GM20431 (cell line): ENCODE data around the gene KCNJ15.

ENCODE experiments used
- in situ Hi-C: fragments of 300-500 bp; cut with MseI, MboI; formaldehyde crosslinking; loops from one replicate; pipeline ENCODE4 v1.15.0; 2020; ENCODE audit warnings: low sequenced_read_pairs; ENCODE audit not compliant: unreplicated experiment

The KCNJ15 gene

DNA sequence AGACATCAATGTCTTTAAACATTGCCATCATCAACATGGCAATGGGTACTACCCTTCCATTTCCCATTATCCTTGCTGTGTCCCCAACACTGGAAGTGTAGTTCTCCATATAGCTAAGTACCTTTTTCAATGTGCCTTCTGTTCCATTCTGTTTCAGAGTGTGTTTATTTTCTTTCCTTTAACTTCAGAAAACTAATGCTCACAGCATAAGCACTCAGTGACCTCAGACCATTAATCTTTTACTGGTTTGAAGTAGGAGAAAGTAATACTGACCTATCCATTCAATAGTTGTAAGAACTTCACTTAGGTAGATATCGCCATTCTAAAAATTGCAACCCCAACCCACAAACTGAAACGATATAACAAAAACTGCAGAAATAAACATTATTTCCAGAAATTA is 37.8 kb downstream of the KCNJ15 start:
- in situ Hi-C loops: no loop called here

DNA sequence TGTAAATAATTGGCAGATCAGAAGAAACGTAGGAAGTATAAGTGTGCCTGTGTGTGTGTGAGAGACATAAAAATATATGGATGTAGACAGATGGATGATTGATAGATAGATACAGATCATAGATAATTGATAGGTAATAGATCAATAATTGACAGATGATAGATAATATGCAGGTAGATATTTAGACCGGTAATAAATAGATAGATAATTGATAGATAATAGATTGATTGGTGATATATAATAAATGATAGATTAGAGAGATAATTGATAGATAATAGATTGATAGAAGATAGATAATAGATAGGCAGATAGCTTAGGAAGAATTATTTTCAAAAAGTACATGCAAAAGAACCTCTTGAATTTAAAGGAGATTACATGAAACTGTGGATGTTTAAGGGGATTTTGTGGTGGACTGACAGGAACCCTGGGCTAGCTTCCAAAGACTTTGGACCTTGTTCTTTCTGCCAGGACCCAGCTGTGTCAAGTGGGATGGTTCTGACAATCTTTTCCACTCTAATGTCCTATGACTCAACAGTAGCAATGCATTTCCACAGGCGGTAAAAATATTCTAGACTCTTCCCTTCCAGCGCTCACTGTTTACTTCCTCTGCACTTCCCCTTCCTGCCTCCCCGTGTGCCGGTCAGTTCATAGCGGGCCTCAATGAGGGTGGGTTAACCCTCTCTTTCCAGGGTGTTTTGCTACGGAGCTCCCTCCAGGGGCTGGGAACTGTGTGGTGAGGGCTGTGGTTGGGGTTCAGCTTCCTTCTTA is 39.4 kb downstream of the KCNJ15 start:
- in situ Hi-C loops: no loop called here

DNA sequence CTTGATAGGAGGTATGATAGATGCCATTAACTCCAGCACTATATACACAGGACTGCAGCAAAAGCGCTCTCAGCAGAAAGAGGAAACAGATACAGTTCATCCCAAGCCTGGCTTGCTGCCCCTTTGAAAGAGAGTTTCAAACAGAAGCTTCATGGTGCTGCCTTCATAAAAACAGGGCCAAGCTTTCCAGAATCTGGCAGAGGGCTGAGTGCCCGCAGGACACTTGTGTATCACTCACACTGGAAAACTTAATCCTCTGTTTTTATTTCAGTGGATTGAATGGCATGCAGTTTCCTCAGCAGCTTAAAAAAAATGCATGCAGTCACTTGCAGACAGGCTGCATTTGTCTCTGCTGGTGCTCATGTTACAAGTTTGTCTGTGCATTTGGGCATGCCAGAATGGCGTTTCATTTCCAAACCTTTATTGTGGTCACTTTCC is 40.4 kb downstream of the KCNJ15 start:
- in situ Hi-C loops: no loop called here

- in situ Hi-C loops: no loop called here
Observed at GRCh38 chr21:38297871-38298270, 41.1 kb downstream of the KCNJ15 start.

DNA sequence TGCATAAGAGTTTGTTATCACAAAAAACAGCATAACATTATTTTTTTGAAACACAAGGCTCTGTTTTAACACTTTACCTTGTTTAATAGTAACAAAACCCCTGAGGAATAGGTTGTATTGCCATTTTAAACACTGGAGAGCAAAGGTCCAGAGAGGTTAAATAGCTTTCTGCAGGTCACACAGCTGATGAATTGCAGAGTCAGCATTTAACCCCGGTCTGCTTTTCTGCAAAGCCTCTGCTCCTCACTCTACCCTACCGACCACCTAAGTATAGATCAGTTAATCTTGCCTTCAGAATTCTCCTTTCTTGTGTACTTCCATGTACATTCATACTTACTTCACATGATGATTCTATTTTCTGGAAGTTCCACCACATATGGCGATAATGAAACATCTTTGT is 42.0 kb downstream of the KCNJ15 start:
- in situ Hi-C loops: no loop called here

GRCh38 chr21:38299671-38300070 is 42.9 kb downstream of the KCNJ15 start:
- in situ Hi-C loops: no loop called here

GRCh38 chr21:38300141-38300578 is 43.4 kb downstream of the KCNJ15 start:
- in situ Hi-C loops: no loop called here

GRCh38 chr21:38301321-38302214 is 44.8 kb downstream of the KCNJ15 start:
- in situ Hi-C loops: no loop called here

DNA sequence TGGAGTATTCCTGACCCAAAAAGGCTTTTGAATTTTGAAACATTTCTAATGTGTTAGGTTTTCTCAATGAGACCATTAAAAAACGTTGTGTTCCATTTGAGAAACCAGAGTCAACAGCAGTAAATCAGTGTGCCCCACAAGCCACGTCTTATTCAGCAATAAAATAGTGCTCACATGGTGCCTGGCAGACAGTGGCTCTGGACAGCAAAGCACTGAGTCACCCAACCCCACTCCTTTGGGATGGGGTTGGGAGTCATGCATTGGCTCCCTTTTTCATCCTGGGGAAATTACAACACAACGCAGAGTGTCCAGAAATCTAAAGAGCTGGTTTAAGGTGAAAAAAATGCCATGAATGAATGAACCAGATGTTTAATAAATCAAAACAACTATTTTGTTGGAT is 46.5 kb downstream of the KCNJ15 start:
- in situ Hi-C loops: no loop called here

DNA sequence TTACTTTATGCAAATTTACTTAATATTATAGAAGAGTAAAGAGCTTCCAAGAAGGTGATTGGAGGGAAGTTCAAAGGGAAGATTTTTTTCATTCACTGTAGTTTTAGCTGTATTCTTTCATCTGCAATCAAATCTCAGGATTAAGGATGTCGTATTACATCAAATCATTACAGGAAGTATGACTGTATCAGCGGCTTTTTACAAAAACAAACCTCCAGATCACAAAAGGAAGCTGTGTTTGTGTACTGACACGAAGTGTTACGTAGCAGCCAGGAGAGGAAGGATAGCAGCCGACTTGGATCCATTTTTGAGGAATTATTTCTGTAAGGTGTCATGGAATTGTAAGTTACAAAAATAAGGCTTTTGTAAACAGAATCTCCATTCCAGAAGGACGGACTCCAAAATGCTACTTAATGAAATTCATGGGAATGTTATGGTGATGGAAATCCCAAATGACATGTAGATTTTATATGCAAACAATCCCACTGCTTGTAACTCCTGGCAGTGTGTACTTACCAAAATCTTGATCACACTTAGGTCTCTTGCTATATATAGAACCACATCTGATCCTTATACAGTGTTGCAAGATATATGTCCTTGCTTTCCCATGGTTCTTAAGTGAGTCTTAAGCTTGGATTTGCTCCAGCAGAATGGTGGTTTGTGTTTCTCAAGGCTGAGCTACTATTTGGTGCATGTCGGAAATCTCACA is 49.8 kb downstream of the KCNJ15 start:
- in situ Hi-C loops: no loop called here

DNA sequence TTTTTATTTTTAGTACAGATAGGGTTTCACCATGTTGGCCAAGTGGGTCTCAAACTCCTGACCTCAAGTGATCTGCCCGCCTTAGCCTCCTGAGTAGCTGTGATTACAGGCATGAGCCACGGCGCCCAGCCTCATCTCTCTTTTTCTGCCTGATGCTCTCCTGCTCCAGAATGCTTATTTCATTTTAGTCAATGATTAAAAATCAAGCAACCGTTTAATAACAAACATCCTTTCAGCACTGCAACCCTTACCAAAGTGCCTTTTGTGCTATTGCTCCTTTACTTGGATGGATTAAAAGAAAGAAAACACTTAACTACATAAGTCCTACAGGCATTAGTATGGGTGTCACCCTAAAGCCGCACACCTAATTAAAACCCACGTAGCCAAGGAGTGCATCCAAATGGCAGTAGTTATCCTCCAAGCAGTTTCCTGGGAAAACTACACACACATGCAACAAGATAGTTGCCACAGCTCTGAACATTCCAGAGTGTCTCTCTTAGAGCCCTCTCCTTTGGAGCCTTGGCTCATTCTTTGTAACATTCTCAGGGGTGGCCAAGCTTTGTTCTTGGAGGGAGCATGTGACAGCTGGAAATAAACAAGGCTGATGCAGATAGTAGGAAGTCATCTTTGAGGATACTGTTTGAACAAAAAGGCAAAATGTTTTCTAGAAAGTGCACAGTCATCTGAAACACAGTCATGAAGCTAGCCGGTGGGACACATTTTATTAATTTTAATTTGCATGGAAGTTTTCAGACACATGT is 51.2 kb downstream of the KCNJ15 start:
- in situ Hi-C loops: no loop called here

DNA sequence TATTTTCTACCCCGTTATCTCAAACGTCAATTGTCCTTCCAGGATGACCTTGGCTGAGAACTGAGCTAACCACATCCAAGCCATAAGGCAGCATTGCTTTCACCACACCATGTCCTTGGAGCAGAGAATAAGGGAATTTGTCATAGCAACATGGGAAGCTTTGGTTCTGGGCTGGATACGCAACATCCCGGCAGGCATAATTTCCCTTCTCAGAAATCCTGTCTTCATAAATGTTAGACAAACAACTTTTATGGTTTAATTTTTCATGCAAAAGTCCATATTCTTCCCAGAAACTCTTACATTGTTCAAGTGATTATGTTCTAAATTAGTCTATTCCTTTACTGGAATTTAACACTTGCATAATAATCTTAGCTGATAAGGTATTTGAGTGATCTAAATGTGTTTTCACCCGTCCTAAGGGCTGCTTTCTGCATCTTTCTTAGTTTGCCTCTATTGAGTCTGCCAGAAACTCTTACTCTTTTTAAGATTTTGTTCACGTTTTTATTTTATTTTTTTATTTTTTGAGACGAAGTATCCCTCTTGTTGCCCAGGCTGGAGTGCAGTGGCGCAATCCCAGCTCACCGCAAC is 51.8 kb downstream of the KCNJ15 start:
- in situ Hi-C loops: no loop called here

DNA sequence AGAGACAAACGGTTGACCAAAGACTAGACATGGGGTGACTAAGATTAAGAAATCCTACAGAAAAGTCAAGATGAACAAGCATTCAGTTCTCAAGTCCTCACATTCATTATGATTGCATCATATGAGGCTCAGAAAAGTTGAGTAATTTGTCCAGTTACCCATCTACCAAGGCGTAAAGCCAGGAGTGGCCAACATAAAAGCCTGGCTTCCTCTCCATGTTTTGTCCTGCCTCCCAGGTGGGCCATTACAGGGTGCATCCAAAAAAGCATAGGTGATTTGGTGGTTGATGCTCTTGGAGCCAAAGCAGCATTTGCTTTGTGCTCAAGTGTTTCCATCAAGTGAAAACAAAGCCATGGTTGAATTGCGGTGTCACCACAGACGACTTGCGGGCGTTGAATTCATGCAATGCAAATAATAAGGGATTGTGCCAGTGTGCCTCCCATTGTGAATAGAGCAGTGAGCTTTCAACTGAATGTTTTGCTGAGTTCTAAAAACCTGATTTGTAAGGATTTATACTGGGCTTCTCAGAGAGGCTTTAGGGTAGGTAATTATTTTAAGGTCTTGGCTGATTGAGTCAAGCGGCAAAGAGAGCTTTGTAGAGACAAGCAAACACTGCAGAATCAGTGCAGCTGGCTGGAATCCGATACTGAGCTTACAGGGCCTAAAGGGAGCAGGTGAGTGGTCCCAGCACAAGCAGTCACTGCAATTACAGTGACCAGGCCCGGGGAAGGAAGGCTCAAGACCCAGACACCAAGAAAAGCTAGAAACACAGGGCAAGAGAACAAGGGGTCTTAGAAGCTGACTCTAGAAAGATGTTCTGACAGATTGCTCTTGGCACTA is 54.1 kb downstream of the KCNJ15 start:
- in situ Hi-C loops: no loop called here

GRCh38 chr21:38311765-38312164 is 55.0 kb downstream of the KCNJ15 start:
- in situ Hi-C loops: no loop called here

DNA sequence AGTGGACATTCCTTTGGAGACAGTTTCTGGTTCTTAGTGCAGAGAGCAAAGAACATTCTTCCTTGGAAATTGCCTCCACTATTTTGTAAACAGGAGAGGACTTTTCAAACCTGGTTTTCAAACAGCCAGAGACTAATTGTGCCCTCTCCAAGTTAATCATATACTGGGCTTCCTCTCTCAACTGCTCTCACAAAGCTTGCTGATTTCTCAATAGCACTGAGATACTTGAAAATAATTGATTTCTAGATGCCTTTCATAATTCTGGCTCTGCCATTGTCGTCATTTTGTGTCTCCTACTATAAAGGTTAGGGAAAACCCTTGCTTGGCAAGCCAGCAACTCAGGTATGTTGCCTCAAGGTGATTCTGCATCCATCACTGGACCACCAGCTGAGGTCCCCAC is 56.0 kb downstream of the KCNJ15 start:
- in situ Hi-C loops: no loop called here

DNA sequence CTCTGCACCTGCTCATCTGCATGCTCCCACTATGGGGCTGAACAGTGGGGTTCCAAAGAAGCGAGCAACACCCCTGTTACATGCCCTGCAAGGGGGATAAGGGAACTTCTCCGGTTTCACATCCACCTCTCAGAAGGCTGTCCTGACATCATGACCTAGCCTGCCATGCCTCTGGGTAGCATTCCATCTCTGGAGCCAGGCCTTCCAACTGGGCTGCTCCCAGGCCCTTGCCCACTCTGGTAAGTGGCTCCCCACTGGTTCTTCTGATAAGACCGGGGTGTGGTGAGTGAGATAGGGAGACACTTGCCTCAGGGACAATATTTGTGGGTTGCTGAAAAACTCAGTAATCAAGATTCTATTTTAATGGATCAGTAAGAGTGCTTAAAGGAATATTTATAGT is 57.8 kb downstream of the KCNJ15 start:
- in situ Hi-C loops: no loop called here

DNA sequence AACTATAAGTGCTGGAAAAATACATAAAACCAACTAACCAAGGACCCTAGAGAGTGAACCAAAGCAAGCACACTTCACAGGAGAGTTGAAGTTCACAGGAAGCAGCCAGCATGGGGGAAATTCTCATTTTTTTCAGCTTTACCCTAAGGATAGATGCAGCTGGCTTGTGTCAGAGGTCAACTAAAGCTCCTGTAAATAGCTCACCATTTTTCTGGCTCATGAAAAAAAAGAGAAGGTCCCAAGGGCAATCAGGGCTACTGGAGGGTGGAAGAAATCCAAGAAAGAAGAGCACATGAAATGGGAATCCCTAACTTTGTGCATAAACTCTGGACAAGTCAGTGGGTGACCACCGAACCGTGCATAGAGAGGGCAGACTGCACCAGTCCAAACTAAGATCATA is 58.3 kb downstream of the KCNJ15 start:
- in situ Hi-C loops: no loop called here

DNA sequence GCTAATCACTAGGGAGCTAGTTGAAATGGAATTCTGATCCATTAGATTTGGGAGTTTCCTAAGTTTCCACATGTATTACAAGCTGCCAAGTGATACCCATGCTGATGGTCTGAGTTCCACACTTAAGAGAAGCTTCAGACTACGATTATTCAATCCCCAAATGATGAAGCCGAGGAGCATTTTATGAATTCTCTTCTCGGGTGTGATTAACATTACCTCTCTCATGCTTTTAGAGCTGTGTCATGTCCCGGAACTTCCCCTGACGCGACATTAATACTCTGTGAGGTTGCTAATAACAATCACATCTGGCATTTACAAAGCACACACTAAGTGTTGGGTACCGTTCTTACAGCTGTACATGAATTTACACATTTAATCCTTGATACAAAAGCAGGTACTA is 63.0 kb downstream of the KCNJ15 start:
- in situ Hi-C loops: no loop called here

DNA sequence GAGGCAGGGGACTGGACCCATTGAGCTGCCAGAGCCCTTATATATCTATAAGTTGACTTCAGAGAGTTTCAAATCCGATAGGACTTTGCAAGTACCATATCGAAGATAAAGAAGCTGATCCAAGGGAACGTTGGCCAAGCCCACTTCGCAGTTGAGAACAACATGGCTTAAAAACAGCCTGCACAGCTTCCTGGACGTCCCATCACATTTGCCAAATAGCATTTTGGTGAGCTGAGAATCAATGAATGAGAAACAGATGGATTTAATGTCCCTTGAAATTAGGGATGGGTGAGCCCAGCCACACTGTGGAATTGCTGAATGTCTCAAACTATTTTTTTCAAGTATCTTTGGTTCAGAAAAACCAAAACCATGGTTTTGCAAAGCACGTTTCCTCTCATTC is 64.8 kb downstream of the KCNJ15 start:
- in situ Hi-C loops: no loop called here
